MM.1S (cell line): ENCODE results near the gene TPM4.

ENCODE experiments used
- DNase-seq: peaks from one replicate; pipeline ENCODE4 v3.0.0-alpha.2; 2015
- H2AFZ ChIP-seq: fragments of 300-600 bp; sonication (generic); 2 replicates; pipeline ENCODE4 v1.6.0; 2016; ENCODE audit warnings: antibody characterized with exemption, low read length
- H3F3A ChIP-seq: fragments of 300-600 bp; sonication (generic); 2 replicates; pipeline ENCODE4 v1.6.1; 2016; ENCODE audit warnings: mild to moderate bottlenecking, antibody characterized with exemption, low read length, moderate library complexity, mixed read lengths; ENCODE audit not compliant: insufficient read depth
- H3K27ac ChIP-seq: fragments of 300-600 bp; sonication (generic); 2 replicates; pipeline ENCODE4 v1.5.1; 2016; ENCODE audit warnings: mild to moderate bottlenecking, low read length
- H3K27me3 ChIP-seq: fragments of 300-600 bp; sonication (generic); replicated peaks from 2 replicates; pipeline ENCODE4 v1.6.0; 2016; ENCODE audit warnings: low read length; ENCODE audit not compliant: insufficient read depth
- H3K36me3 ChIP-seq: fragments of 300-600 bp; sonication (generic); replicated peaks from 2 replicates; pipeline ENCODE4 v1.6.1; 2016; ENCODE audit warnings: mild to moderate bottlenecking, low read length, mixed read lengths; ENCODE audit not compliant: insufficient read depth
- H3K4me1 ChIP-seq: fragments of 300-600 bp; sonication (generic); 2 replicates; pipeline ENCODE4 v1.6.1; 2016; ENCODE audit warnings: low read length, mixed read lengths
- H3K4me2 ChIP-seq: fragments of 300-600 bp; sonication (generic); 2 replicates; pipeline ENCODE4 v1.6.0; 2016; ENCODE audit warnings: low read depth, low read length
- H3K4me3 ChIP-seq: fragments of 300-600 bp; sonication (generic); 2 replicates; pipeline ENCODE4 v1.5.1; 2016; ENCODE audit warnings: low read length, mixed read lengths
- H3K79me2 ChIP-seq: fragments of 300-600 bp; sonication (generic); 2 replicates; pipeline ENCODE4 v1.6.1; 2016; ENCODE audit warnings: mixed run types, low read length, mixed read lengths
- H3K9ac ChIP-seq: fragments of 300-600 bp; sonication (generic); 2 replicates; pipeline ENCODE4 v1.6.1; 2016; ENCODE audit warnings: low read length, mixed read lengths
- H3K9me2 ChIP-seq: fragments of 300-600 bp; sonication (generic); replicated peaks from 2 replicates; pipeline ENCODE4 v1.6.1; 2016; ENCODE audit warnings: mild to moderate bottlenecking, low read length, mixed read lengths; ENCODE audit not compliant: insufficient read depth
- H3K9me3 ChIP-seq: fragments of 300-600 bp; sonication (generic); replicated peaks from 2 replicates; pipeline ENCODE4 v1.6.1; 2016; ENCODE audit warnings: mild to moderate bottlenecking, low read length, mixed read lengths; ENCODE audit not compliant: insufficient read depth
- H4K20me1 ChIP-seq: fragments of 300-600 bp; sonication (generic); 2 replicates; pipeline ENCODE4 v1.6.1; 2016; ENCODE audit warnings: mild to moderate bottlenecking, low read length, moderate library complexity, mixed read lengths; ENCODE audit not compliant: insufficient read depth
- EZH2 ChIP-seq: fragments of 300-600 bp; sonication (generic); optimal IDR thresholded peaks from 2 replicates; pipeline ENCODE3; 2017; ENCODE audit warnings: low read depth, mild to moderate bottlenecking, antibody characterized with exemption, low read length, mixed read lengths
- EZH2phosphoT487 ChIP-seq: fragments of 300-600 bp; sonication (generic); IDR thresholded peaks from 2 replicates; pipeline ENCODE4 v1.6.1; 2018; ENCODE audit warnings: antibody characterized with exemption, low read length
- TF ChIP-seq, protein P1 (sequence below): fragments of 300-600 bp; sonication (generic); IDR thresholded peaks from 2 replicates; pipeline ENCODE4 v1.5.1; 2016; ENCODE audit warnings: antibody characterized with exemption, low read length, mixed read lengths

TPM4 gene

DNA sequence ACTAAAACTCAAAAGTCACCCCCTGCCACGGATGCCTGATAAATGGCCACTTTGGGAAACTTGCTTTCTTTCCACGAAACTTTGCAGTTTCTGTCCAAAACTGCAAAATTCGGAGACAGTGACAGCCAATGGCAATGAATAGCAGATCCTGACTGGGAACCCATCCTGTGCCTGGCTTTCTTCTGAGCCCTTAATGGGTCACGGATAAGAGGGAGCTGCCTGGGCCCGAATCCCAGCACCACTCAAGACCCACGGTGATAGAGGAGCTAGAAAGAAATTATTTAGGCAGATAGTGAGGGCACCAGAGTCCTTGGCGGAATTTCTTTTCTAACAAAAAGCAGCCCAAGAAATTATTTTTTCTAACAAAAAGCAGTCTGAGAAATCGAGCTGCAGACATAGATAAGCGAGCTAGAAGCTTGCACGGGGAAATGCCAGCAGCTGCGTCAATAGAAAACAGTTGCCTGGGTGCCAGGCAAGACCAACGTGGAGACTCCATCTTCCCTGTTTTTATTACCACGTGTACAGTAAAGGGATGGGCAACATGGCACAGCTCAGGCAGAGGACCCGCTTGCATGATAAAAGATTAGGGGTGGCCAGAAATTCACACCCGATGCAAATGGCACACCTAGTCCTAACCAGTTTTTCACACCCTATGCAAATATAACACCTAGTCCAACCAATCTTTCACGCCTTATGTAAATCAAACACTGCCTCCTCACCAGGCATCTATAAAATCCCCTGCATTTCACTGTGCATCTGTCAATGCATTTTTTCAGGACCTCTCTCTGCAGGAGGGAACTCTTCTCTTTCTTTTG, 60.1 kb downstream of the TPM4 start:
- Histone ChIP-seq H4K20me1 (no peaks in the 10 kb centered on the region), H2AFZ (no peak overlapping the region), H3F3A (peaks cover 50% of the 10 kb centered on the region), H3K4me3 (no peak overlapping the region), H3K27ac (no peak overlapping the region), H3K9me3 (no peaks in the 10 kb centered on the region), H3K4me2 (no peak overlapping the region), H3K4me1 (peaks cover 48% of the 10 kb centered on the region), H3K36me3 (peaks cover 12% of the 10 kb centered on the region), H3K27me3 (no peaks in the 10 kb centered on the region), H3K9ac (no peak overlapping the region), H3K9me2 (no peaks in the 10 kb centered on the region), H3K79me2 (peaks cover 23% of the 10 kb centered on the region)
- no peak for DNase-seq
- TF ChIP-seq EZH2phosphoT487 (no peak), EZH2 (no peak)
- TF ChIP-seq, protein P1, sequence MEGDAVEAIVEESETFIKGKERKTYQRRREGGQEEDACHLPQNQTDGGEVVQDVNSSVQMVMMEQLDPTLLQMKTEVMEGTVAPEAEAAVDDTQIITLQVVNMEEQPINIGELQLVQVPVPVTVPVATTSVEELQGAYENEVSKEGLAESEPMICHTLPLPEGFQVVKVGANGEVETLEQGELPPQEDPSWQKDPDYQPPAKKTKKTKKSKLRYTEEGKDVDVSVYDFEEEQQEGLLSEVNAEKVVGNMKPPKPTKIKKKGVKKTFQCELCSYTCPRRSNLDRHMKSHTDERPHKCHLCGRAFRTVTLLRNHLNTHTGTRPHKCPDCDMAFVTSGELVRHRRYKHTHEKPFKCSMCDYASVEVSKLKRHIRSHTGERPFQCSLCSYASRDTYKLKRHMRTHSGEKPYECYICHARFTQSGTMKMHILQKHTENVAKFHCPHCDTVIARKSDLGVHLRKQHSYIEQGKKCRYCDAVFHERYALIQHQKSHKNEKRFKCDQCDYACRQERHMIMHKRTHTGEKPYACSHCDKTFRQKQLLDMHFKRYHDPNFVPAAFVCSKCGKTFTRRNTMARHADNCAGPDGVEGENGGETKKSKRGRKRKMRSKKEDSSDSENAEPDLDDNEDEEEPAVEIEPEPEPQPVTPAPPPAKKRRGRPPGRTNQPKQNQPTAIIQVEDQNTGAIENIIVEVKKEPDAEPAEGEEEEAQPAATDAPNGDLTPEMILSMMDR, result no peak

DNA sequence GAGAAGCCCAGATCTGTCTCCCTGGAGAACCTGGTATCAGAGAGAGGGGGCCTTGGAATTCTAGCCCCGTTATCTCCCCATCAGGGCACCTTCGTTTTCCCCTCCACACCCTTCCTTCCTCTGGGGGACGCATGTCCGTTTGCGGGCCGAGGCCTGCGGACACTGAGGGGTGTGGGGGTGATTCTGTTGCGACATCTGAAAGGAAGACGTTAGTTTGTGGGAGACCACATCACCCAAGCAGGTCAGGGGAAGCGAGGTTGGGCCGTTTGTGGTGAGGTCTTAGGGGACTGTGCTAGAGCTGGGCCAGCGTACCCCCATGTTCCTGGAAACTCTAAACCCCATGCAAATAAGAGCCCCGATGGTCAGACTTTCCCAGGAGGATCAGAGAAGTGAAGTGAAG, 63.5 kb downstream of the TPM4 start:
- H4K20me1 ChIP-seq, result no peaks in the 10 kb centered on the region
- H3F3A ChIP-seq, result peaks cover 50% of the 10 kb centered on the region
- H3K27me3 ChIP-seq, result no peaks in the 10 kb centered on the region
- H3K4me1 ChIP-seq, result peaks cover 39% of the 10 kb centered on the region
- H3K36me3 ChIP-seq, result no peaks in the 10 kb centered on the region
- no peak overlapping the region for H3K27ac ChIP-seq
- H3K4me2 ChIP-seq, result no peak overlapping the region
- H3K79me2 ChIP-seq, result peaks cover 11% of the 10 kb centered on the region
- no peaks in the 10 kb centered on the region for H3K9me2 ChIP-seq
- TF ChIP-seq EZH2, result no peak
- TF ChIP-seq EZH2phosphoT487, result no peak
- TF ChIP-seq, protein P1, result no peak
- no peak overlapping the region for H3K4me3 ChIP-seq
- no peaks in the 10 kb centered on the region for H3K9me3 ChIP-seq
- H2AFZ ChIP-seq, result no peak overlapping the region
- no peak for DNase-seq
- H3K9ac ChIP-seq, result no peak overlapping the region

DNA sequence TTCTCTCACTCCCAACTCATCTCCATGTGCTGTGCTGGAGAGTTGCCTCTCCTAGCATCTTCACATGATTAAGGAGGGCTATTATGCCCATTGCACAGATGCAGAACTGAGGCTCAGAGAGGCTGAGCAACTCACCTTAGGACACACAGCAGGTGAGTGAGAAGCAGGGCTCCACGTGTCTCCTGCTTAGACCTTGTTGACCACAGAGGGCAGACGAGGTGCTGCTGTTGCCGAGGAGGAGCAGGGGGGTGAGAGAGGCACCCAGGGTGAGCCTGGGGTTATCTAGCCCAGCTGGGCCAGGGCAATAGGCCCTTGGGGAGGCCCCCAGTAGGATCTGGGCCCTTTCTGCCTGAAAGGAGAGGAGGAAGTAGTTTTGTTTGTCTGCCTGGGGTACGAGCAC, 64.7 kb downstream of the TPM4 start:
- no peaks in the 10 kb centered on the region for H3K36me3 ChIP-seq

More for the DNA sequence above, 64.7 kb downstream of the TPM4 start:
- Histone ChIP-seq H3K27ac (peak overlapping the region; percentile 98), H2AFZ (peak overlapping the region; percentile 50; the same call in 1 of the 2 replicates), H3K9me3 (no peaks in the 10 kb centered on the region), H3K4me1 (peaks cover 30% of the 10 kb centered on the region), H3K4me3 (no peak overlapping the region), H3K4me2 (peak overlapping the region; percentile 27; the same call in 1 of the 2 replicates), H3K9ac (peak overlapping the region; percentile 47; the same call in 1 of the 2 replicates), H3F3A (peaks cover 53% of the 10 kb centered on the region), H3K27me3 (no peaks in the 10 kb centered on the region), H4K20me1 (no peaks in the 10 kb centered on the region), H3K79me2 (peaks cover 22% of the 10 kb centered on the region), H3K9me2 (no peaks in the 10 kb centered on the region)
- TF ChIP-seq, protein P1, result peak; percentile 46
- TF ChIP-seq EZH2phosphoT487, result no peak
- DNase-seq, result peak; percentile 92
